Coronary artery (tissue), 2 donors: ENCODE measurements around the gene EIF2B1.
"Not testable (repeated sequence)": the region's sequence is repeated elsewhere in the genome, so short reads cannot be mapped to it uniquely, and the experiment has no call there.

Source experiments
- DNase-seq: peaks from one replicate; pipeline ENCODE4 v3.0.0-alpha.2; 2017; ENCODE audit warnings: low spot score
- H3K27ac ChIP-seq, 2 donors: fragments of 200-600 bp; sonication (generic); one replicate each; pipeline ENCODE4 v1.5.1; 2016 to 2019
- H3K4me3 ChIP-seq: fragments of 200-600 bp; sonication (generic); 2 replicates; pipeline ENCODE4 v1.5.1; 2016; ENCODE audit warnings: mild to moderate bottlenecking, moderate library complexity
- CTCF ChIP-seq: fragments of 200-600 bp; sonication (generic); IDR thresholded peaks from one replicate; pipeline ENCODE4 v1.5.1; 2019; ENCODE audit warnings: antibody characterized with exemption

The EIF2B1 gene

GRCh38 chr12:123621101-123621500 is 12.4 kb downstream of the EIF2B1 start:
- H3K27ac ChIP-seq: no peak overlapping the region
- H3K4me3 ChIP-seq: no peak overlapping the region
- DNase-seq: no peak
- TF ChIP-seq CTCF: no peak

GRCh38 chr12:123617580-123617979 is 15.9 kb downstream of the EIF2B1 start:
- no peak for DNase-seq
- H3K4me3 ChIP-seq: no peak overlapping the region
- no peak for TF ChIP-seq CTCF
- H3K27ac ChIP-seq: no peak overlapping the region

- no peak overlapping the region for H3K27ac ChIP-seq
- DNase-seq: no peak
- TF ChIP-seq CTCF: no peak
- no peak overlapping the region for H3K4me3 ChIP-seq
These were observed 16.3 kb downstream of the EIF2B1 start for GRCh38 chr12:123617144-123617543.

- H3K4me3 ChIP-seq: no peak overlapping the region
- no peak overlapping the region for H3K27ac ChIP-seq
- no peak for DNase-seq
- no peak for TF ChIP-seq CTCF
These were observed 19.0 kb downstream of the EIF2B1 start for GRCh38 chr12:123614531-123614930.

- Histone ChIP-seq H3K4me3 (no peak overlapping the region), H3K27ac (no peak overlapping the region)
- TF ChIP-seq CTCF: no peak
- DNase-seq: no peak
These were observed 19.4 kb downstream of the EIF2B1 start for GRCh38 chr12:123614110-123614509.

GRCh38 chr12:123608182-123608581 is 25.3 kb downstream of the EIF2B1 start:
- no peak for TF ChIP-seq CTCF
- Histone ChIP-seq H3K27ac (no peak overlapping the region), H3K4me3 (no peak overlapping the region)
- DNase-seq: no peak

- no peak for TF ChIP-seq CTCF
- H3K27ac ChIP-seq: no peak overlapping the region
- no peak overlapping the region for H3K4me3 ChIP-seq
- DNase-seq: no peak
These were observed 25.7 kb downstream of the EIF2B1 start for GRCh38 chr12:123607756-123608155.

GRCh38 chr12:123603495-123603894 is 30.0 kb downstream of the EIF2B1 start:
- not testable (repeated sequence) for H3K4me3 ChIP-seq, H3K27ac ChIP-seq, DNase-seq
